ENCODE data around the gene TNFRSF4. TPM values are rescaled to one million over a fixed set of nuclear protein-coding genes. Genes with fewer than 3 reads are reported as not detected.

The TNFRSF4 gene
- total RNA-seq, 4 donors from 2014 or later, result 0.42 to 2.1 (median 0.46) TPM; not detected in 1

GRCh38 chr1:1238702-1239178, 24.8 kb upstream of the TNFRSF4 start:
- Histone ChIP-seq H3K4me3 (no peak overlapping the region), H3K4me1 (no peaks in the 10 kb centered on the region), H3K27me3 (peaks cover 27 to 33% (median 32%) of the 10 kb centered on the region in 3 donors), H3K9me3 (no peaks in the 10 kb centered on the region), H3K27ac (no peak overlapping the region), H3K36me3 (no peaks in the 10 kb centered on the region)
- DNase-seq, result no peak
- intact Hi-C loops (cut with DNase I; ENCODE audit: low total_unique reads), result no loop called here
- TF ChIP-seq, protein P1, sequence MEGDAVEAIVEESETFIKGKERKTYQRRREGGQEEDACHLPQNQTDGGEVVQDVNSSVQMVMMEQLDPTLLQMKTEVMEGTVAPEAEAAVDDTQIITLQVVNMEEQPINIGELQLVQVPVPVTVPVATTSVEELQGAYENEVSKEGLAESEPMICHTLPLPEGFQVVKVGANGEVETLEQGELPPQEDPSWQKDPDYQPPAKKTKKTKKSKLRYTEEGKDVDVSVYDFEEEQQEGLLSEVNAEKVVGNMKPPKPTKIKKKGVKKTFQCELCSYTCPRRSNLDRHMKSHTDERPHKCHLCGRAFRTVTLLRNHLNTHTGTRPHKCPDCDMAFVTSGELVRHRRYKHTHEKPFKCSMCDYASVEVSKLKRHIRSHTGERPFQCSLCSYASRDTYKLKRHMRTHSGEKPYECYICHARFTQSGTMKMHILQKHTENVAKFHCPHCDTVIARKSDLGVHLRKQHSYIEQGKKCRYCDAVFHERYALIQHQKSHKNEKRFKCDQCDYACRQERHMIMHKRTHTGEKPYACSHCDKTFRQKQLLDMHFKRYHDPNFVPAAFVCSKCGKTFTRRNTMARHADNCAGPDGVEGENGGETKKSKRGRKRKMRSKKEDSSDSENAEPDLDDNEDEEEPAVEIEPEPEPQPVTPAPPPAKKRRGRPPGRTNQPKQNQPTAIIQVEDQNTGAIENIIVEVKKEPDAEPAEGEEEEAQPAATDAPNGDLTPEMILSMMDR (IDR thresholded peaks at IDR 0.05 in 4 of 5, conservative IDR thresholded peaks at IDR 0.05 in 1 of 5), result no peak
- TF ChIP-seq POLR2A (IDR thresholded peaks at IDR 0.05), result no peak
- no peak for ATAC-seq
- in situ Hi-C loops (cut with MboI; ENCODE audit: low sequenced_read_pairs in 4 of 4), result no loop called here

DNA sequence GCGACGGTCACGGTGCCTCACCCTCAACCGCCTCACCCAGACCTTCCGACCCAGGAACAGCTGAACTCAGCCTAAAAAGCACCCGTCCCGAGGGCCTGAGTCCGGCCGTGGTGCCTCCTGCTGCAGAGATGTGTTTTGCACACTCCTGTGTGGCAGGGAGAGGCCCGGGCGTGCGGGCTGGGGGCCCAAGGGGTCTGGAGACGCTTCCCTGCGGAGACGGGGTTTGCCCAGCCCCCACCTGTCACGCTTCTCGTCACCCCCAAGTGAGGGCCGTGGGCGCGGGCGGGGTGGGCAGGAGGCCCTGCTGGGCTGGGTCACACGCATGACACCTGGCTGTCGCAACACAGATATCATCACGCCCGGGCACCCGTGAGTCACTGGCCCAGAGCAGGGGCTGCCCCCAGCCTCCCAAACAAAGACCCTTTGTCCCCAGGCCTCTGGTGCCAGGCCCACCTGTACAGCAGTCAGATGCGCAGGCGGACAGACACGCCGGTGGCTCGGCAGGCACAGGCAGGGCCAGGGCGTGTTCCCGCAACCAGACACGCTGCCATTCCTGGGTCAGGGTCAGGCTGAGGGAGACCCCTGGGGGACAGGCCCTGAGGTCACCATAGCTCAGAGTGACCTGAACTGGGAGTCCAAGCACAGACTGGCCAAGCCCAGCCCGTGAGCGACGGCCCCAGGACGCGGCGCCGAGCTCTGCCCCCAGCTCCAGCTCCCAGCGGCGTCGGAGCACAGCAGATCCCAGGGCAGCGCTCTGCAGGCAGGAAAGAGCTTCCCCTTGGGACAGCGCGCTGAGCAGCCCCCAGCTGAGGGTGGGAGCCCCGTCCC, 24.1 kb upstream of the TNFRSF4 start:
- in situ Hi-C loops (cut with MboI; ENCODE audit: low sequenced_read_pairs in 4 of 4) (no loop called here), intact Hi-C loops (cut with DNase I; ENCODE audit: low total_unique reads) (no loop called here)
- H3K4me1 ChIP-seq, result peaks cover 0 to 1% of the 10 kb centered on the region in 2 donors
- no peak overlapping the region for H3K27ac ChIP-seq
- no peaks in the 10 kb centered on the region for H3K9me3 ChIP-seq
- TF ChIP-seq, protein P1 (IDR thresholded peaks at IDR 0.05 in 4 of 5, conservative IDR thresholded peaks at IDR 0.05 in 1 of 5), result no peak
- no peak for TF ChIP-seq POLR2A (IDR thresholded peaks at IDR 0.05)
- DNase-seq, result no peak
- H3K36me3 ChIP-seq, result no peaks in the 10 kb centered on the region
- no peak for ATAC-seq
- no peak overlapping the region for H3K4me3 ChIP-seq
- peaks cover 27 to 33% (median 32%) of the 10 kb centered on the region in 3 donors for H3K27me3 ChIP-seq

- Histone ChIP-seq H3K27ac (no peak overlapping the region), H3K4me3 (no peak overlapping the region), H3K27me3 (peaks cover 27 to 33% (median 32%) of the 10 kb centered on the region in 3 donors), H3K9me3 (no peaks in the 10 kb centered on the region), H3K36me3 (no peaks in the 10 kb centered on the region), H3K4me1 (peaks cover 0 to 7% of the 10 kb centered on the region in 2 donors)
- in situ Hi-C loops (cut with MboI; ENCODE audit: low sequenced_read_pairs in 4 of 4), result no loop called here
- DNase-seq, result no peak
- TF ChIP-seq POLR2A (IDR thresholded peaks at IDR 0.05), result no peak
- TF ChIP-seq, protein P1 (IDR thresholded peaks at IDR 0.05 in 4 of 5, conservative IDR thresholded peaks at IDR 0.05 in 1 of 5), result no peak
- ATAC-seq, result no peak
- intact Hi-C loops (cut with DNase I; ENCODE audit: low total_unique reads), result no loop called here
Measured at GRCh38 chr1:1236945-1237873, 23.3 kb upstream of the TNFRSF4 start.

GRCh38 chr1:1236176-1236763, 22.3 kb upstream of the TNFRSF4 start:
- peaks cover 0 to 7% of the 10 kb centered on the region in 2 donors for H3K4me1 ChIP-seq
- DNase-seq, result no peak
- TF ChIP-seq, protein P1 (IDR thresholded peaks at IDR 0.05 in 4 of 5, conservative IDR thresholded peaks at IDR 0.05 in 1 of 5), result no peak
- no peak for TF ChIP-seq POLR2A (IDR thresholded peaks at IDR 0.05)
- in situ Hi-C loops (cut with MboI; ENCODE audit: low sequenced_read_pairs in 4 of 4), result no loop called here
- H3K4me3 ChIP-seq, result no peak overlapping the region
- H3K36me3 ChIP-seq, result no peaks in the 10 kb centered on the region
- intact Hi-C loops (cut with DNase I; ENCODE audit: low total_unique reads), result no loop called here
- no peak for ATAC-seq
- no peaks in the 10 kb centered on the region for H3K9me3 ChIP-seq
- H3K27me3 ChIP-seq, result peaks cover 27 to 33% (median 32%) of the 10 kb centered on the region in 3 donors
- H3K27ac ChIP-seq, result no peak overlapping the region
